Measurements from ENCODE around the gene TMEM185B.
"Not testable (repeated sequence)": the region's sequence is repeated elsewhere in the genome, so short reads cannot be mapped to it uniquely, and the experiment has no call there.

The TMEM185B gene

DNA sequence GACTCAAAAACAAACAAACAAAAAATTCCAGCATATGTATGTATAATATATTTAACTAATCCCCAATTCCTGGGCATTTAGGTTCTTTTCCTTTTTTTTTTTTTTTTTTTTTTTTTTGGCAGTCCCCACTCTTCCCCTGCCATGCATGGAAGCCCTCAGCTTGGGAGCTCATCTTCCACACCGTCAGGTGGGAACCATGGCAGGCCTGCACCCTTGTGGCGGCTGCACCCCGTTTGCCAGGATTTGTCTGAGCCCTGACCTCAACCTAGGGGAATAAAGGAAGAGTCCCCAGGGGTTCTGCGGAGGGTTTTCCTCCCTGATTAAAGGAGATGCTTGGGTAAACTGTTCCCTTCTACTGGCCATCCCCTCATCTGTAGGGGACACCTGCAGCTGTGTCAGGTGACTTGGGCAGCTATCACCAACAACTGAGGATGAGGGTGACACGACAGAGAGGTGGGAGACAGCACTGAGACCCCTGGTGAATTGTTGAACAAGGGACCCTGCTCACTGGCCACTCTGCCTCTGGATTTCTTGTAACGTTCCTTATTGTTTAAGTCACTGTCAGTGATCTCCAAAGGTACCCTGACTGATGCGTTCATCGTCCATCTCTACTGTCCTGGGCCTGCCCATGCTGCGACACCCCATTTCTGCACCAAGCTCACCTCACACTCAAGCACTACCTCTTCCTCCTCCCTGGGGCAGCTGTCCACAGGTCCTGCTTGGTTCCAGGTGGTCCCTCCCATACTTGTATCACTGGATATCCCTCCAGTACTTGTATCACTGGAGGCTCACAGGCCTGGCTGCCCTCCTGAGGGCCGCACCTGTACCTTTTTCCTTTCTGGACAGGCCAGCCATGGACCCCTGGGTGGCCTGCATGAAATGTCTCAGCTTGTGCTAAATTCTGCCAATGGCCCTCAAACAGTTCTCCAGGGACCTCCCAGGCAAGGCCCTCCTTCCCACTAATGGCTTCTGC is 14.5 kb downstream of the TMEM185B start:
- in situ Hi-C loops (cut with HindIII; ENCODE audit: low sequenced_read_pairs), result no loop called here

DNA sequence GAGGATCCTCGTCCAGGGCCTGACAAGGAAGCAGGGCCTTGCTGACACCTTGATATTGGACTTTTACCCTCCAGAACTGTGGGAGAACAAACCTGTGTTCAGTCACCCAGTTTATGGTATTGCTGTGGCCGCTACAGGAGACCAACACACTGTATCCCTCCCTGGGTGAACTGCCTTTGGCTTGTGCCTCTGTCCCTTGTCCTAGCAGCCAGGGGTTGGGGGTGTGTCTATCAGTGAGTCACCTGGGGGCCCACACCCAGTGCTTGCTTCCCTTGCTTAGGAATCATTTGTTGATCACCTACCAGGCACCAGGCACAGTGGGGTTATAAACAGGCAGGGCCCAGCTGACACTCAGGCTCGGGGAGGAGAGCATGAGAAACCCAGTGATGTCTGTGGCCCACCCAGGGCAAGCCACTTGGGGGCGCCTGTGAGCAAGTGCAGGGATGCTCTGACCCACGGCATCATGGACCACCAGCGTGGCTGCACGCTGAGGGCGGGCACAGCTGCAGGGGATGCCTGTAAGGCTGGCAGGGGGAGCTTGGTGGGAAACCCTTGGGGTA is 17.1 kb downstream of the TMEM185B start:
- in situ Hi-C loops (cut with HindIII; ENCODE audit: low sequenced_read_pairs), result no loop called here

DNA sequence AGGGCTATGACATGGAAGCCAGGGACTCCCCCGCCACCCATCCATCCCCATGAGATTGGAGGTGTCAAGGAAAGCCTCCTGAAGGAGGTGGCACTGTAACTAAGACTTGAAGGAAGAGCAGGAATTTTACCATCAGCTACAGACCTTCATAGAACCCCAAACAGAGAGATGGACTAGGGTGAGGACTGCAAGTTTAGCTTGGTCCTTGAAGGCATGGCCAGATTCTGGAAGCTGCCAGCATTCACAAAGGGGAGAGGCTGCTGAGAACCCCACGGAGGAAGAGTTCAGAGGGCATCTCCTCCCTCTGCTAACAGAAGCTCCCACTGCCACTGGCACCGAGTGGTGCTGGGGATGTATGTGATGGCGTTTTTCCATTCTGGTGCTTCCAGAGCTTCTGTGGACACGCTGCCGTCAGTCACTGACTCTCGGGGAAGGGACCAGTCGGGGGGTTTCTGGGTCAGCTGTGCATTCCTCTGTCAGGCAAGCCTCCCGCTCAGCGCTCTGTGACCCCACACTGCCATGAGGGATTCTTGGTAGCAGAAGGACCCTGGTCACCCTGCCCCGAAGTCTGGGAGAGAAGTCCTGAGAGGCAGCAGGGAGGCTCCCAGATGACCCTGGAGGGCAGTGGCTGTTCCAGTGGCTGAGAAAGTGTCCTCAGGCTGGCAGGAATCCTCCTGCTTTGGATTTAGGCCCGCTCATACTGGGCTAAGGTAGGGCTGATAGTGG is 18.1 kb downstream of the TMEM185B start:
- in situ Hi-C loops (cut with HindIII; ENCODE audit: low sequenced_read_pairs), result no loop called here

DNA sequence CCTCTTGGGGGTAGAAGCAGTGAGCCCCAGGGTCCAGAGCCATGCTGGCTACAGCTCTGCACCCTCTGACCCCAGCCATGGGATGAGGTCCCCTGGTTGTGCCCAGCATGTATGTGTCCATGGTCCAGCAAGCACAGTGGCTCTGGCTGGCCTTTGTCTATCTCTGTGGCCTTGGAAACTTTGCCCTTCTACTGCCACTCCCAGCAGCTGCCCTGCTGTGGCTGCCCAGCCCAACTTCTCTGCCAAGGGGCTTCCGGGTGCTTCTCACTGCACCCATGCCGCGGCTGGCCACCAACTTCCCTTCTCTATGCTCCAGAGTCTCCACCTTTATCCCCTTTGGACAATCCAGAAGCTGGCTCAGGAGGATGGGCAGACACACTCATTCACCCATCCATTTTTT is 18.8 kb downstream of the TMEM185B start:
- in situ Hi-C loops (cut with HindIII; ENCODE audit: low sequenced_read_pairs), result no loop called here

DNA sequence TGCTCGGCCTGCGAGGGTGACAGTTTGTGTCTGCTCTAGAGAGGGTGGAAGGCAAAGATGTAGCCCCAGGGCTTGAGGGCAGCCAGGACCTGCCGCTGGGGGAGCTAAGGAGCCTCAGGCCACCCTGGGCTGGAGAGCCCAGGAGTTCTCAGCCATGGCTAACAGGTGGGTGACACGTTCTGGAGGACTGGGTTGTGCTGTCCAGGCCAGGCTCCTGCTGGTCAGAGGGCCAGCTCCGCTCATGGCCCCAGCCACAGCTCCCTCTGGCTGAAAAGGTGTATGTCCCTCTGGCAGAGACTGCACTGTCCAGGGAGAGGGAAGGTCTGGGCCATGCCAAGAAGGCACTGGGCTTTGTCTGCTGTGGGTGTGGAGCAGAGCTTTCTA is 19.2 kb downstream of the TMEM185B start:
- in situ Hi-C loops (cut with HindIII; ENCODE audit: low sequenced_read_pairs), result no loop called here

DNA sequence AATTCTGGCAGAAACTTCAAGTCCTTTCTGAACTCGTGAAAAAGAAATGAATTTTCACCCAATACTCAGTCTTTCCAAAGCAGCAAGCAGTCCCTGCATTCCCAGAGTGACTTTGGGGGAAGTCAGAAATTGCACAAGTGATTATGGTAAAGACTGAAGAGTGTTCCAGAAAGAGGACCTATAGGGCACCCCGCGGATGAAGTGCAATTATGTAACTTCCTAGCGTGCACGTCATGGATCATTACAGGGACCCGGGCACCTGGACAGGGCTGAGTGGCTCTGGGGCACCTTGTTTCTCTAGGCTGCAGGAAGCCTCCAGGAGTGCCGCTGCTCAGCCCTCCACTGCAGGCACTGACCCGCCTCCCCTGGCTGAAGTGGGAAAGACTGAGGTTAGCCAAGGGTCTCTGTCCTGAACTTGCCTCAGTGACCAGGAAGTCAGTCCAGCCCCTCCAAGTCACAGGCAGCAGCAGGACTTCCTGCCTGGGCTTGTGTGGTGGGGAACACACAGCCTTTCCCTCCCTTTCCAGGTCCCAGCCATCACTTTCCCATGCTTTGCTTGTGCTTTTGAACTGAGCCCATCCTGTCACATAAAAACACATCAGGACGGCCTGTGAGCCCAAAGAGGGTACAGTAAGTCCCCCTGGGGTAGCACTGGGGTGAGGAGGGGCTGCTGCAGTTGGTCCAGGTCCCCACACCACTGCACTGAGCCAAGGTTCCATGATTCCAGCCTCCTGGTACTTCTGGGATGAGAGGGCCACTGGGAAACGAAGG is 19.8 kb downstream of the TMEM185B start:
- in situ Hi-C loops (cut with HindIII; ENCODE audit: low sequenced_read_pairs), result no loop called here

DNA sequence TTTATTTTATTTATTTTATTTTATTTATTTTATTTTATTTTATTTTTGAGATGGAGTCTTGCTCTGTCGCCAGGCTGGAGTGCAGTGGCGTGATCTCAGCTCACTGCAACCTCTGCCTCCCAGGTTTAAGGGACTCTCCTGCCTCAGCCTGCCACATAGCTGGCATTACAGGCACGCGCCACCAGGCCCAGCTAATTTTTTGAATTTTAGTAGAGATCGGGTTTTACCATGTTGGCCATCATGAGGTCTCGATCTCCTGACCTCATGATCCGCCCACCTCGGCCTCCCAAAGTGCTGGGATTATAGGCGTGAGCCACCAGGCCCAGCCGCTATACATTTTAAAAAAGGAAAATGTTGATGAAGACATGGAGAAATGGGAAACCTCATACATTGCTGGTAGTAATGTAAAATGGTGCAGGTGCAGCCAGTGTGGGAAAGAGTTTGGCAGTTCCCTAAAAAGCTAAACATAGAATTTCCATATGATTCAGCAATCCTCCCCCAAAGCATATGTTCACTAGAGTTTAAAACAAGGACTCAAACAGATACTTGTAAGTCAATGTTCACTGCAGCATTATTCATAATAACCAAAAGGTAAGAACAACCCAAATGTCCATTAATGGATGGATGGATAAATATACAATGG is 23.3 kb downstream of the TMEM185B start:
- in situ Hi-C loops (cut with HindIII; ENCODE audit: low sequenced_read_pairs), result not testable (repeated sequence)

DNA sequence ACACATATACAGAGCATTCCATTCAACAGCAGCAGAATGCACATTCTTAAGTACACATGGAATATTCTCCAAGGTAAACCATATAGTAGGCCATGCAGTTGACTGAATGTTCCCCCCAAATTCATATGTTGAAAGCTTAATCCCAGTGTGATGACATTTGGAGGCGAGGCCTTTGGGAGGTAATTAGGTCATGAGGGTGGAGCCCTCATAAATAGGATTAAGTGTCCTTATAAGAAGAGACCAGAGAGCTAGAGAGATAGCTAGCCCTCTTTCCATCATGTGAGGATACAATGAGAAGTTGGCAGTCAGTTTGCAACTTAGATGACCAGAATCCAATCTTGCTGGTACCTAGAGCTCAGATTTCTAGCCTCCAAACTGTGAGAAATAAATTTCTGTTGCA is 27.6 kb downstream of the TMEM185B start:
- in situ Hi-C loops (cut with HindIII; ENCODE audit: low sequenced_read_pairs), result no loop called here

DNA sequence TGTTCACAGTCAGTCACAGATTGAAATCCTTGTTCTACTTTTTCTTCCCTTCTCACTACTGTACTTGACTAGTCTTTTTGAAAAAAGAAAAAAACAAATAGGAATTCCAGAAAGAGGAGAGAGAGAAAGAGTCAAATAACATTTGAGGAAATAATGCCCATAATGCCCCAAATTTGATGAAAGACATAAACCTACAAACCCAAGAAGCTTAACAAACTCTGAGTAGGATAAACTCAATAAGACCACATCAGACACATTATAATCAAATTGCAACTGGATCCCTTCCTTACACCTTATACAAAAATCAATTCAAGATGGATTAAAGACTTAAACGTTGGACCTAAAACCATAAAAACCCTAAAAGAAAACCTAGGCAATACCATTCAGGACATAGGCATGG is 30.9 kb downstream of the TMEM185B start:
- in situ Hi-C loops (cut with HindIII; ENCODE audit: low sequenced_read_pairs), result no loop called here

DNA sequence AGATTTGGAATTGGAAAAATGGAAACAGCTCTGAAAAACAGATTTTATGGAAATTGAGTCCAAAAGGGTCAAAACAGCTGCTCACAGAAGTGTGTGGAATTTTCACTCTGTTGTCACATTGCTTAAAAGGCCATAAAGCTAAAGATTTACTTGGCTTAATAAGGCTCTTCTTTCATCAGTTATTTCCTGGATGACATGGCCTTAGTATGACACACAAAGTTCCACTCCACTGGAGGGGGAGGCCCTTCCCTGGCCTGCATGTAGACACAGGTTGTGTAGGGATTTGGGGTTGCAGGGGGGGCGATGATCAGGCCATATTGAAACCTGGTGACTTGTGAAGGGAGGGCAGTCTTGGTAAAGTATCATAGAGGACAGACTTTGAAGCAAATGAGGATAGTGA is 34.0 kb downstream of the TMEM185B start:
- in situ Hi-C loops (cut with HindIII; ENCODE audit: low sequenced_read_pairs), result no loop called here

DNA sequence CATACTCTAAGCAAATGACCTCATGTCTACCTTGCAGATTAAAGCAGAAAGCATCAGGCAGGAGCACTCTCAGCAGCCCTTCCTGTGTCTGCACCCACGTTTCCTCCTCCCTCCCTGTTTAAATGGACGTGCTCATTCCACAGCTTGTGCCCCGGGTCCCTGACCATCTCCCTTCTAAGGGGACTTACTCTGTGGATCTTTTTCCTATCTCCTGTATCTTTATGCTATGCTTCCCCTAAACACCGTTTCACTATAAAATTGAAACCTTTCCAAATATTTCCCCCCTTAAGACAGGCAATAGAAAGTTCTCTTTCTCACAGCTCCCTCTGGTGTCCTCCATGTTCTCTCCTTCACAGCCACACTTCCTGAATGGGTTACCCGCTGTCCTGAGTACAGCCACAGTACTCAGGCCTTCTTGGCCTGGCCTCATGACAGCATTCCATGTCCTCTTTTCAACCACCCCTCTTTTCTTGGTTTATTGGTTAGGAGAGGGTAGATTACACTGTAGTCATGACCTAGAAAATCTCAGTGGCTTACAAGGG is 41.1 kb downstream of the TMEM185B start:
- in situ Hi-C loops (cut with HindIII; ENCODE audit: low sequenced_read_pairs), result no loop called here

DNA sequence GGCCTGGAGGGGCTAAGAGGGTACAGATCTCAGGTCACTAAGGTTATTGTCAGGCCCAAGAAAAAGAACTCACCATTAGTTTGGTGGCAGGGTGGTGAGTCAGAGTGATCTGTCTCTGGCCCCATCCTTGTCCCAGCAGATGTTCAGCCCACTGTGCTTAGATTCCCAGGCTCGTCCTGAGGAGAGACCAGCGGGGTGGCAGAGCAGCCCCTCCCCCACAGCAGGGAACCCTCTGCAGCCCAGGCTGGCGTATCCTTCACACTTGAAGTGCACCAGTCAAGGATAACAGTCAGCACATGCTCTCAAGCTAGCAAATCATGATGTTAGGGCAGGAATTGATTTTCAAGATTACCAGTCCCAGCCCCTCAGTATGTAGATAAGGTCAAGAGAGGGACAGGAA is 43.1 kb downstream of the TMEM185B start:
- in situ Hi-C loops (cut with HindIII; ENCODE audit: low sequenced_read_pairs), result no loop called here

DNA sequence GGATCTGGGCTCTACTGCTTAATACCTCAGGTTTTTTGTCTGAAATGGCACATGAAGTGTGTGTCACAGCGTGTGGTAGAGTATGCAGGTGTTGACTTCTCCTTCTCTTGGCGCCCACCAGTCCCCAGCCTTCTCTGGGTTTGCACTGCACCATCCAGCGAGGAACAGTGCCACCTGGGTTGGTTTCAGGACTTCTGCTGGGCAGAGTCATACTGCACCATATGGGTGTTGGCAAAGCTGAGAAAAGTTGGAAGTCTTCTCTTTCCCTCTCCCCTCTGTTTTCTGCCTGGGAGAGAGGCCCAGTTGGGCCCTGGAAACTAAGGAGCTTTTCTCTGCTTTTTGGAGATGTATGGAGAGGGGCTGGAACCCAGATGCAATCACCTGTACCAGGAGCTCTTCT is 43.8 kb downstream of the TMEM185B start:
- in situ Hi-C loops (cut with HindIII; ENCODE audit: low sequenced_read_pairs), result no loop called here

DNA sequence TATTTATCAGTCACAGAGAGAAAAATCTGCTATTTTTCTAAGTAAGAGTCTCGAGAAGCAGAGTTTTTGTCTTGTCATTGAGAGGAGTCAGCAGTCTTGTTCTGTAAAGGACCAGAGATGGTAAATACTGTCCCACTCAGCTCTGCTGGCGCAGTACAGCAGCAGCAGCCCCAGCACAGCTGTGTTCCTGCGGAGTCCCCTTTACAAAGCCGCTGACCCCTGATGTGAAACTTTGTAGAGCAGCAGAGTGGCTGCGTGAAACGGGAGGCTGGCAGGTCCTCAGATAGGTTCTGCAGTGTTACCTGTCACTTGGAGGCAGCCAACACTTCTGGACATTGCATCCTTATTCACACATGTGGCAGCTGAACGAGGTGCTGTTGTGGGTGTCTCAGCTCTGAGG is 45.2 kb downstream of the TMEM185B start:
- in situ Hi-C loops (cut with HindIII; ENCODE audit: low sequenced_read_pairs), result no loop called here

DNA sequence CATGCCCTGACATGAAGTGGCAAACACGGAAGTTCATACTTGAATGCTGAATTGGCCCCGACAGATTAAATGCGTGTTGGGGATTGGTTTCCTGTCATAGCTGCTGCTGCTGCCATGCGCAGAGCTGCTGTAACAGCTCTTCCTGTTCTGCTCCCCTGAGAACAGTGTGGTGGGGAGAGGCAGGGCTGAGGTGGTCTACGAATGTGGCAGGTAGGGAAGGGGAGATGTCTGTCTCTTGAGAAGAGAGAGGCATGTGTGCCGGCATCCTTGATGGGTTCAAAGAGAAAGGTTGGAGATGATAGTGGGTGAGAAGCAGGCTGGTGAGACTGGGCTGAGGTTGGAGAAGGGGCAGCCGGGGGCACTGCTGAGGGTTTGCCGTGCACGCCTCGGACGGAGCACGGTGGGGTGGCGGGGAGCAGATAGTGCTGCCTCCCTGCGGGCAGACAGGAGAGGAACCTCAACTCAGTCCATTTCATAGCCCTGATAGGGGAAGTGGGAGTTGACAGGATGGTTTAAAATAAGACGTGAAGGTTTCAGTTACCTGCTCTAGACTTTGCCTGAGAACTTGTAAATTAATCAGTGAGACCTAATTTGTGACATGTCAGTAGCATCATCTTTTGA is 46.1 kb downstream of the TMEM185B start:
- in situ Hi-C loops (cut with HindIII; ENCODE audit: low sequenced_read_pairs), result no loop called here

DNA sequence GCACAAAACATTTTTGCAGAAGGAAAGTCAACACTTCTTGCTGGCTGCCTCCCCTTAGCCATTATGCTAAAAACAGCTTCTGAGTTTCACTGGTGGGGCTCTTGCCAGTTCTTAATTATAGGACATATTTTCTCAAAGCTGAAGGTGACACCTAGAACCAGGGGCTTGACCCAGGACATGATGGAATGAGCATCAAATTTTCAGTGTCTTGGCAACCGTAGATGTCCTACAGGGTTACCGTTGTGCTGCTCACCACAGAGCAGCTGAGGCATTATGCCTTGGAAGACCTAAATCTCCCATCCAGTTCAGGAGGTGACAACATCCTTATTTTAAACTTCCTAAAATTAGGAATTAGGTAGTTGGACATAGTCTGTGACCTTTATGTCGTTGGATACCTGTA is 46.7 kb downstream of the TMEM185B start:
- in situ Hi-C loops (cut with HindIII; ENCODE audit: low sequenced_read_pairs), result no loop called here

DNA sequence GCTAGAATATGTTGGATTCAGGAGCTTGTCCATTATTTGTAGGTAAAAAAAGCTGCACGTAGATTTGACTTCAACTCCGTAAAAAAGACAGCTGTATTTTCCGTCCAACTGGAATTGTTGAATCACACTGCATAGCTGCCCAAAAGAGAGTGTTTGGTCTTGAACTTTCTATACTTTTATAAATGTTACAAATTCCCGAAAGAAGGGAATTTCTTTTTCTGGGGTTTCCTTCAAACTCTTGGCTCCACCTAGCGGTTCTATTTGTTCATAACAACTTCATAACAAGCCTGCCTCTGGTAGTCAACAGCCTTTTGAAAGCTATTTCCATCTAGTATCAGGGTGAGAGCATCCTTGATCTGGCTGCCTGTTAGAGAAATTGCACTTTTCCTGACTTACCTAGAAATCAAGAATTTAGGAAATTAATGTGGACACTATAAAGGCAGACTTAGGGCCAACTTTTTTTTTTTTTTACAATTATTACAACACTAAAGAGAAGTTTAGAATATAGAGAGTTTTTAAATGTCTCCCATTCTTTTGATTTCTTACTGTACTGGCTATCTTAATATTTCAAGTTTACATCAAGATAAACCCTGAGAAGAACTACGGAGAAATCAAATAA is 48.1 kb downstream of the TMEM185B start:
- in situ Hi-C loops (cut with HindIII; ENCODE audit: low sequenced_read_pairs), result no loop called here

Data from DLD1 (cell line).